GM19372 (cell line): ENCODE results near the gene LATS1.
"Not testable (repeated sequence)": the region's sequence is repeated elsewhere in the genome, so short reads cannot be mapped to it uniquely, and the experiment has no call there.

Experiments
- ATAC-seq: cut with Tn5 transposase; IDR thresholded peaks from one replicate; pipeline ENCODE4 v1.9.1; 2021; ENCODE audit warnings: mild to moderate bottlenecking, low read depth, moderate library complexity; ENCODE audit not compliant: unreplicated experiment

LATS1 gene

DNA sequence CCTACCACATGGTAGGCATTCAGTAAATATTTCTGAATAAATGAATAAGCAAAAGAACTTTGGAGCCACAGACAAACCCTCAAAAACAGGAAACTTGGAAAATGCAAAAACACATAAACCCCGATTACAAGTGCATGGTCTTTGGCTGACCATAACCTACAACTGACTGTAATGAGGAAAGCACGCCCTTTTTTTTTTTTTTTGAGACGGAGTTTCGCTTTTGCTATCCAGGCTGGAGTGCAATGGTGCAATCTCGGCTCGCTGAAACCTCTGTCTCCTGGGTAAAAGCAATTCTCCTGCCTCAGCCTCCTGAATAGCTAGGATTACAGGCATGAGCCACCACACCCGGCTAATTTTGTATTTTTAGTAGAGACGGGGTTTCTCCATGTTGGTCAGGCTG, 11.9 kb upstream of the LATS1 start:
- no peak for ATAC-seq

DNA sequence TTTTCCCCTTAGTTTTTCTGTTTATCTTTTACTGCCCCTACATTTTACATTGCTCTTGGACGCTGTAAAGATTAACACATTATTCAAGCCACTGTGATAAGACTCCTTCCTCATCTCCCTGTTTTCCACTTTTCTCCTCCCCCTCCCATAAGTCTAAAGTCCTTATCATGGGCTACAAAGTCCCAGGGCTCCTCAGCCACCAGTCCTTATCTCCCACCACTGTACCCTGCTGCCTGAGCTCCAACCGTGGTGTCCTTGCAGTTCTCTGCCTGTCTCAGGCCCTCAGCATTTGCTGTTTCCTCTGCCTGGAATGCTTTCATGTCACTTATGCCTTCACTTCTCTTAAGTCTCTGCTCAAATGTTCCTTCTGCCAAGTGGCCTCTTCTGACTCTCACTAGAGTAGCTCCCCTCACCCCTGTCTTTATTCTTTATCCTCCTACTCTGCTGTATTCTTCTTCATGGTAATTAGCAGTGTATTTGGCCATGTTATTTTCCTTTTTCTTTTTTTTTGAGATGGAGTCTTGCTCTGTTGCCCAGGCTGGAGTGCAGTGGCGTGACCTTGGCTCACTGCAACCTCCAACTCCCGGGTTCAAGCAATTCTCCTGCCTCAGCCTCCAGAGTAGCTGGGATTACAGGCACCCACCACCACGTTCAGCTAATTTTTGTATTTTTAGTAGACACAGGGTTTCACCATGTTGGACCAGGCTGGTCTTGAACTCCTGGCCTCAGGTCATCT, 10.8 kb upstream of the LATS1 start:
- ATAC-seq, result no peak

DNA sequence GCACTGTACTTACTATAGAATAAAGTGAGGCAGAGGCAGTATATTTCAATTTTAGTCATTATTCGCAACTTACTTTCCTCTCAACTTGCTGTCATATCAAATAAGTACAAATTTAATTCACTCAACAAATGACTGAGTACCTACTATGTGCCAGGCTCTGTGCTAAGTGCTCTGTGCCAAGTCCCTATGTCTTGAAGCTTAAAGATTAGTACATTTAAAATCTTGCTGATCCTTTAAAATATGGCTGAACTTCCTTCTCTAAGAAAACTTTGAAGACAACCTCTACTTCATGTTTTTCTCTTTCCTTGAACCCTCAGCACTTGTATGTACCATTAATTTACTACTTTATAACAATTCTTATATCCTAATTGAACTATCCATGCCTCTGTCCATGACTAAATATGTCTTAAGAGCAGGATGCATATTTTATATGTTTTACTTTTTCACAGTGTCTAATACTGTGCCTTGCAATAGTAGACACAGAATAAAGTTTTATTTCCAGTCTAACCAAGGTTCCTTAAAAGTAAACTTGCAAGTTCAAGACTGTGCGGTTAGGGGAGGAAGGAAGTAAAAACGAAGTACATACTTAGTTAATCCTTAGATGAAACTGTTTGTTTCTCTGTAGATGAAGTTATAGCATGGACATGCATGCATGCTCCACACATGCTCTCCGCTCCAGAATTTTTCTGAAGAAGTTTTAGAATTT, 10.0 kb upstream of the LATS1 start:
- ATAC-seq, result no peak

DNA sequence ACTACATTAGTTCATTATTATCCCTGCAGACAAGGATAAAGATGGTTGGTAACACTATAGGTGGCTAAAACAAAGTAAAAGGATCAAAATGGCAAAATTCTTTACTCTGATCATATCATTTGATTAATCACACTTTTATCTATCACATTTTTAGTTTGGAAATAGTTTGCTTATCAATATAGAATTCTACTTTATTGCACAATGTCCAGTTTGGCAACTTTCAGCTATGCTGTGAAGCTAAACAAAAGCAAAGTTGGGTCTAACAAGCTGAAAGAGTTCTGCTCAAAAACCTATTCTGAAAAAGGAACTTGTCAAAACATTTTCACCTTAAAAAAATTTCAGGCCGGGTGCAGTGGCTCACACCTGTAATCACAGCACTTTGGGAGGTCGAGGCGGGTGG, 7.9 kb upstream of the LATS1 start:
- ATAC-seq, result no peak

DNA sequence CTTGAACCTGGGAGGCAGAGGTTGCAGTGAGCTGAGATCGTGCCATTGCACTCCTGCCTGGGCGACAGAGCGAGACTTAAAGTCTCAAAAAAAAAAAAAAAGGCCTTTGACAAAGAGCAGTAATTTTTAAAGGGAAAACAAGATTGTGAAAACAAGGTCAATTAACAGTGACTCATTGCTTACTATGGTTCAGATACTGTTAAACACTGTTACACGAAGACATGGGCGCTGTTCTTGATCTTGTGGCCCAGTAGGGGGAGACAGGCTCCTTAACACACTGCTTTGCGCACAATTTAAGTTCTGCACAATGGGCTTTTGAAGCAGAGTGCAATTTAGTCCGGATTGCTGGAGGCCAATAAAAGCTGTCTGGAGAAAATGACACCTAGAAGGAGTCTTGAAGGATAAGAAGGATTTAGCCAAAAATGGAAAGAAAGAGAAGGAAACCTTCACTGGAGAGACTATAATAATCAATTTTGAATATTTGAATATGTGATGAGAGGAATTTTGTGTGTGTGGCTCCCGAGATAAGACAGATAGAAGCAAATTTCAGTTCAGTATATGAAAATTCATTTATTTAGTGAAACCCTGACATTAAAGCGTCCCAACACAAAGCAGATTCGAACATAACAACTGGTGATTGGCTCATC, 6.0 kb upstream of the LATS1 start:
- ATAC-seq, result no peak

DNA sequence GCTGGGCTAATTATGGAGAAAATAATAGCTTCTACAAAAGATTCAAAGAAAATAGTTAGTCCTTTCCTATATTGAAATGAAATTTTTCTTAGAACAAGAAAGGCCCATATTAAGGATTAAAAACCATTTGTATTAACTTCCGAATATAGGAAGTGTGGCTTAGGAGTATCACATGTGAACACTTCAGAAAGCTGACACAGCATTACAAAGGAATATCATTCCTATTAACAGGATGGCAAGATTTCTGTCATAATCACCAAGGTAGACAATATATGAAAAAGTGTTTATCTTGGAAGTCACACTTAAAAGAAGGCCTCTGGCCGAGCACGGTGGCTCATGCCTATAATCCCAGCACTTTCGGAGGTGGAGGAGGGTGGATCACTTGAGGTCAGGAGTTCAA, 5.4 kb upstream of the LATS1 start:
- ATAC-seq, result no peak

DNA sequence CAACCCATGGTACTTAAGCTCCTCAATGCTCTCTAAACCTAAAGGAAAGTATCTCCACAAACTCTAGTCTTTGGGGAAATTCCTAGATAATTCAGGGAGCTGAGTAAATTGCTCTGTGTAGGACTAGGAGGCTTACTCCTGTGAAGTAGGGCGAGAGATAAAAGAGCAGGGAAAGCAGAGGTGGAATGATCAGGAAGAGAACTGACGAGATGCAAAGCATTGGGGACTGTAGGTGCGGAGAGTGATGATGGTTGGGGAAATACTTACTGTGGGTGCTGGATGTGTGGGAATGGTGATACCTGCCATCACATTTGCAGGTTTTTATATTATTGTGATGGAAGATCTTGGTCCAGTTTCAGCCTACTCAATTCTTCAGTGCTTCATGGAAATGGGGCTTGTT, 1.6 kb upstream of the LATS1 start:
- no peak for ATAC-seq

DNA sequence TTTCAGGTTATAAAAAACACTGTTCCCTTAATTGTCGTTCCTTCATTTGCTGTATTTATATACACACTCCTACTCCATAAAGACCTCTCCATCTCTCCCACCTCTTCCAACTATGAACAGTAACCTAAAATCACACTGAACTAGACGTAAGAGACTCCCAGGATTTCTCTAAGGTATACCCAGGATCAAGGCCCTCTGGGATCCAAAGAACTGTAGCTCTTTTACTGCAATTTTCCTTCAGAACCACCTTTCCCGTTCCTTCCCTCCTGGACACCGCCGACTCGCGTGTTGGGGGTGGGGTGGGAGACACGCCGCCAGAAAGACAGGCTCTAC, 680 bp downstream of the LATS1 start:
- no peak for ATAC-seq

DNA sequence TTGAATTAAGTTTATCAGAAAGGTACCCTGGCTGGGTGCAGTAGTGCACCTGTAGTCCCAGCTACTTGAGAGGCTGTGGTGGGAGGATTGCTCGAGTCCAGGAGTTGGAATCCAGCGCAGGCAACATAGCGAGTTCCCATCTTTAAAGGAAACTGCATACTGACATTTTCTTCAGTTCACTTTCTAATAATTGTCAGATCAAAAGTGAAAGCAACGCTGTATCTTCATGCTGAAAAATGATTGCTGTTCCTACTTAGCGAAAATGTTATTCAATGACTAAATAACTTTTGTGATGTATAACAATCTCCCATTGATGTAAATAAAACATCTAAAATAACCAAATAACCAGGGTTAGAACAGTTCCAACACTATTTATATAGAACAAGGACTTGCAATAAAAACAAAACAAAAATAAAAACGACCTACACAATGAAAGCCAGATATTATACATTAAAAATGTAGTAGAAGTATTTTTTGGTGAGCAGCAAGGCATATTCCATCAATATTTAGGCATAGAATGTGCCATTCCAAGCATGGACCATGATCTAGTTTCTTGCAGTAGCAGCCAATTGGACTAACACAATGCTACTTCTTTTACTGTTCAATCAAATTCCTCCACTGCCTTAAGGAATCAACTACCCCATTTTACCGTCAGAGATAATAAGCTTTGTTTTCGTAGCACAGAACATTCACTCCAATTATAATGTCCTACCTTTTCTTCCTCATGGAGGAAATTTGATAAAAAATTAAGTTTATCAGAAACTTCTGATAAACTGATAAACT, 1.5 kb downstream of the LATS1 start:
- no peak for ATAC-seq

DNA sequence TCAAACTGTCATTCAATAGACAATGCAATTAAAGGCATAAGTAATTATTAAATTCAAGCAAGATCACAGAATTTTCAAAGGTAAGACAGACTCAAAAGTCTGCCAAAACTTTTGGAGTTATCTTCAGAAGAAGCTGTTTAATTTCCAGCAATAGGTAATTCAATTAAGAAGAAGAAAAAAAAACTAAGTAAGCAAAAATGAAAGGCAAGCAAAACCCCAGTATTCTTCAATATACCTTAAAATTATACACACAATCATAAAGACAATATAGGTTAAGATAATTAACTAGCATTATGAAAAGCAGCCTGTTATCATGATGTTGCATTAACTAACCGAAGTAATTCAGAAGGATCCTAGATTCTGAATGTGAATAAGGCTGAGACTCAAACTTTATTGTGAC, 3.5 kb downstream of the LATS1 start:
- ATAC-seq, result no peak

DNA sequence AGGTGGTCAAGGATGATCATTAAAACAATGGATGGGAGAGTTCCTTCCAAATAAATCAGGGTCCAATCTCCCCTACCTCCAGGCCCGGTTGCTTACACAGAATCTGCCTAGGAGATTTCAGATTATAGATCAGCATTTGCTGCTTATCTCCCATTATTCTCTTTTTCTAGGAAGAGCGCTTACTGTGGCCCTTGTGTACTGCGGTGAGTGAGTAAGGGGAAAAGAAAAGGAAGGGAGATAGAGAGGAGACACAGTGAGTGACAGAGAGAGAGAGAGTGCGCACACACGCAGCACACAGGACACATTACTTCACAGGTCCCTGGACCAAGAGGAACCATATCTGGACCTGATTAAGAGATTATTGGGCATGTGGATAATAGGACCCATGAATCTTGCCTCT, 6.2 kb downstream of the LATS1 start:
- ATAC-seq, result no peak

DNA sequence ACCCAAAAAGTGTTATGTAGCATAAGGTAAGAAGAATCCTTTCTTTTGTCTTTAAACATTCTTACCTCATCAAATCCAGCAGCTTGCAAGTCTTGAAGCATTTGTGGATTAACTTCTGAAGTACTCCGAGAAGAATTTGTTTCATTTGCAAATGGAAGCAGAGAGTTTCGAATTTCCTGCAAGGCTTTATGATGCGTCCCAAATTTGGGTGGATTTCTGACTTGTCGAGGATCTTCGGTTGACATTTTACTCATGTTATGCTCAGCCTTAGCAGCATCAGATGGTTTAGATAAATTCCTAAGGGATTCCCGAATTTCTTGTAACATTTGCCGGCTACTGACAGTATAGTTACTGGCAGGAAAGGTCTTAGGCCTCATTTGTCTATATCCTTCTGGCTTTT, 16.2 kb downstream of the LATS1 start:
- no peak for ATAC-seq

DNA sequence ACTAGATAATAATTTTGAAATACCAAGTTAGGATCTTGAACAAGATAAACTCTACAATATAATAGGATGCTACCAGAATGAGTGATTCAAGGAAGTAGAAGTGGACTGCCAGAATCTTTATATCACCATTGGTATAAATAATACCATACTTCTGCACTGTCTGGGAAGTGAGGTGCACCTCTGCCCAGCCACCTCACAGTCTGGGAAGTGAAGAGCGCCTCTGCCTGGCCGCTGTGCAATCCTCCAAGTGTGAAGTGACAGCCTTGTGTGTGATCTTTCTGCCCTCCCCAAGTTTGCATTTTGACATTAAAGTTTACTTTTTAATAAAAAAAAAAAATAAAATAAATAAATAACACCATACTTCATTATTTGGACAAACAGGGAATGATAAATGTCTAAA, 18.8 kb downstream of the LATS1 start:
- ATAC-seq, result no peak

DNA sequence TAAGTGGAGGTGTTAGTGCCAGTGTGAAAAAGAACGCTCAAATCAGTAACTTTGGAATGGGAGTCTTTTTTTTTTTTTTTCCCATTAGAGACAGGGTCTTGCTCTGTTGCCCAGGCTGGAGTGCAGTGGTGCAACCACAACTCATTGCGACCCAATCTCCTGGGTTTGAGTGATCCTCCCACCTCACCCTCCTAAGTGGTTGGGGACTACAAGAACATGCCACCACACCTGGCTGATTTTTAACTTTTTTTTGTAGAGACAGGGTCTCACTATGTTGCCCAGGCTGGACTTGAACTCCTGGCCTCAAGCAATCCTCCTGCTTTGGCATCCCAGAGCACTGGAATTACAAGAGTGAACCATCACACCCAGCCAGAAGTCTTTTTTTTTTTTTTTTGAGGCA, 19.7 kb downstream of the LATS1 start:
- no peak for ATAC-seq

DNA sequence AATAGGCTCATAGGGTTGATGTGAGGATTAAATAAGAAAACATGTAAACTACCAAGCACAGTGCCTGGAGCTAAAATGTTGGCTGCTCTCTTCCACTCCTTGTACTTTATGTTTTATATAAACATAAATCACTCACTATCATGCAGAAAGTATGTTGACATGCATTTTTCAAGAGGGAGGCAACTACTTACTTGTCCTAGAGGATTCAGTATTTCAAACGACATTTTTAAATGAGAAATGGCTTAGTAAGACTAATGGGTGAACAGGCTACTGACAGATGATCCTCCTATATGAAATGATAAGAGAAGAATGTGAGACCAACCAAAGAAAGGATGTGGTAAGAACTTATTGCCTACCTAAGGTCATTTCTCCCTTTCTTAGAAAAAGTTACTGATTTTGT, 21.0 kb downstream of the LATS1 start:
- ATAC-seq, result no peak

DNA sequence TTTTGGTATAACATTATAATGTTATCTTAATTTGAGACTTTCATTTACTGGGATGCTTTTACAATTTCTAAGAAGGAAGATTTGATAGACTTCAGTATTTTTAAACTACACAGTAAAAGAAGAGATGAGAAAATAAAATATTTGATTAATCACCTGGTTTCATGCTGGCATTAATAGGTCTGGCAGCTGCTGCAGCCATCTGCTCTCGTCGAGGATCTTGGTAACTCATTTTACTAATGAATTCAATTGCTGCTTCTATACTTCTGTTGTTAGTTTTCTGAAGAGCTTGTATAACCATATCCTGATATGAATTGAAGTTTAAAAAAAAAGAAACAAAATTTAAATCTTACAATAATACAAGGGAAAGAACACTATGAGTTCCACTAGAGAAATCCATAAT, 23.0 kb downstream of the LATS1 start:
- no peak for ATAC-seq

DNA sequence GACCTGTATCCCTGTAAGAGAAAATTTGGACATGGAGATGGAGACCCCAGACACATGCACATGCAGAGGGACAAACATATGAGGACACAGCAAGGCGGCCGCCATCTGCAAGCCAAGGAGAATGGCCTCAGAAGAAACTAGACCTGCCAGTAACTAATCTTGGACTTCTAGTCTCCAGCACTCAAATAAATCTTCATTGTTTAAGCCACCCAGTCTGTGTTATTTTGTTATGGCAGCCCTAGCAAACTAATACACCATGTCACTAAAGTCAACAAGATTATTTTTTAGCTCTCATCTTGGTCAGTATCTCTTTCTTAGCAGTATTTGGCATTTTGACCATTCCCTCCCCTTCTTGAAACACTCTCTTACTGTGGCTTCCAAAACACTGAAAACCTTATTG, 26.7 kb downstream of the LATS1 start:
- ATAC-seq, result no peak

DNA sequence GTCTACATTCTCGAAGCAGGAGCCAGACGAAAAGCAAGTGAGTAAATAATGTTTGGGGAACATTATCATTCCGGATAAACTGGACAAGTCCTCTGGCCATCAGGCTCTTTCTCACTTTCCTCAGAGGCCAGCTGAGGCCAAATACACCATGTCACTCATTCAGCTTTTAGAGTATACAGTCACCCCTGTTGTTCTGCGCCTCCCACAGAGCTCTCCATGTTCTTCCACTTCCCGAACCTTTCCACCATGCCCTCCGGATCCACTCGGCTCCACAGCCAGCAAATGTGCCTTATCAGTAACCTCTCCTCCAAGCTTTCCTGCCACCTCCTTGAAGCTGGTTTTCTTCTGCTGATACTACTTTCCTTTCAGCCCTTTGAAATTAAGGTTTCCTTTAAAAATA, 31.7 kb downstream of the LATS1 start:
- ATAC-seq, result no peak

DNA sequence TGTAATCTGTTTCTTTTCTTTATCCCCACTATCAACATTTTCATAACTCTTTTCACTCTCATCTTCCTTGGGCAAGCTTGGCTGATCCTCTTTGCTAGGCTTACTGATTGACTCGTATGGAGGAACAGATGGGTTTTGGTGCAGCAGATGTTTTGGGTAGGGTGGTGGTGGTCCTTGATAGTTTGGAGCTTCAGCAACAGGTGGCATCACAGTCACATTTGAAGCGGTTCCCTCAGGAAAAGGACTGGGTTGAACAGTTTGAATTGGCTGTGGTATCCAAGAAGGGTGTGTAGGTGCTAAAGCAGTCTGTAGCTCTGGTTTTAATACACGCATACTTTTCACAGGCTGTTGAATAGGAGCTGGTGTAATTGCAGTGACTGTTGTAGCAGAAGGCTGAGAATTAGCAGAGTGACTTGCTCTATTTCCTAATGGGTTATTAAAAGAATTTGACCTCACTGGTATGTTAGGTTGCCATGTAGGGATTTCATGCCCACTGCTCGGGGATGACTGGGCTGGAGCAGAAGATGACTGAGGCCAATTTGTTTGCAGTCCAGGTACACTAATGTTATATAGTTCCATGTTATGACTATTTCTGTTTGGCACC, 34.5 kb downstream of the LATS1 start:
- no peak for ATAC-seq

DNA sequence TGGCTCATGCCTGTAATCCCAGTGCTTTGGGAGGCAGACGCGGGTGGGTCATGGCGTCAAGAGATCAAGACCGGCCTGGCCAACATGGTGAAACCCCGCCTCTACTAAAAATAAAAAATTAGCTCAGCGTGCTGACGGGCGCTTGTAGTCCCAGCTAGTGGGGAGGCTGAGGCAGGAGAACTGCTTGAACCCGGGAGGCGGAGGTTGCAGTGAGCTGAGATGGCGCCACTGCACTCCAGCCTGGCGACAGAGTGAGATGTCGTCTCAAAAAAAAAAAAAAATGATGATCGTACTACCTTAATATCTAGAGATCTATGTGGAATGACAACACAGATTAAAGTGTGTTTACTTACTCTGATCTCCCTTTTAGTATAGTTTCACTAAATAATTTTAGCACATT, 36.1 kb downstream of the LATS1 start:
- ATAC-seq, result not testable (repeated sequence)

DNA sequence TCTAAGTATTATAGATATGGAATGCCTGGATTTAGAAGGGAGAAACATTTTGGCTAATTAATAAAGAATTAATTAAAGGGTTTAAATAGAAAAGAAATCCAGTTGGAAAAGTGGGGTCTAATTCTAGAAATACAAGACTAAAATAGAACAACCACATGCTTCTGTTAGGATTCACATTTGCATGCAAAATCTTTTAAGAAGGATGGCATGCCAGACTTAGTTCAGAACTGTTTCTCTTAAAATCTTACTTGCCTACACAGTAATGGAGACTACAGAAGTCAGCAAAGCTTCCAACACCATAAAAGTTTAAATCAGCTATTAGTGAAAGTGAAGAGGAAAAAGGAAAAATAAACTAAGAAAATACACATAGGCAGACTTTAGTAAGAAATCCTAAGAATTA, 36.7 kb downstream of the LATS1 start:
- ATAC-seq, result no peak
